ENCODE data around the gene JAK3. TPM values are rescaled to one million over a fixed set of nuclear protein-coding genes. Genes with fewer than 3 reads are reported as not detected.
"Not testable (repeated sequence)": the region's sequence is repeated elsewhere in the genome, so short reads cannot be mapped to it uniquely, and the experiment has no call there.

The JAK3 gene
- total RNA-seq, 1 experiment from 2014 or later, result not detected

DNA sequence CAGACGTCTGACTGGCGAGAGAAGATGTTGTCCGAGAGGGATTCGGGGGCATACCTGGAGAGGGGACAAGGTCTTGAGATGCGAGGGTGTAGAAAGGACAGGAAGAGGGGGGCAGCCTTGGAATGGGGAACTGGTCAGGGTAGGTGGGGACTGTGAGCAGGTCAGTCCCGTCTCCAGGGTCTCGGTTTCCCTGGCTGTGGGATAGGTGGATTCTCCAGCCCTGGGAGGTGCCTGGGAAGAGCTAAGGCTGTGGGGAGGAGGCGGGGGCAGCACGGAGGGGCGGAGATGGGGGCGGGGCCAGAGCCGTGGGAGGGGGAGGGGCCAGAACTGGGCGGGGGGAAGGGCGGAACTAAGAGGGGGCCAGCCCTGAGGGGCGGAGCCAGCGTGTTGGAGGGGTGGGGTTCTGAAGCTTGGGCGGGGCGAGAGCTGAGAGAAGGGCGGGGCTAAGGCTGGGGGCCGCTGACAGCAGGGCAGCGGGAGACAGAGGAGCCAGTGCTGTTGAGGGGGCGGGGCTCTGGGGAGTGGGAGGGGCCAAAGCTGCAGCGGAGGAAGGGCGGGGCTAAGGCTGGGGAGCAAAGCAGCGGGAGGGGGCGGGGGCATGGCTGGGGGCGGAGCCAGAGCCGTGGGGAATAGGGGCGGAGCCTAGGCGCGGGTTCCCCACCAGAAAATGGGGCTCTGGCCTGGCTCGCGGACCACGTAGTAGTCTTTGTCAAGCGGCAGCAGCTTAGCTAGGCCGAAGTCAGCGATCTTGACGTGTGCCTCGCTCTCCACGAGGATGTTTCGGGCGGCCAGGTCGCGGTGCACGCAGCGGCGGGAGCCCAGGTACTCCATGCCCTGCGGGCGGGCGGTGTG, 17.0 kb downstream of the JAK3 start:
- Histone ChIP-seq H3K27me3 (peaks cover 3% of the 10 kb centered on the region), H3K4me3 (no peak overlapping the region), H3K36me3 (no peaks in the 10 kb centered on the region), H3K9me3 (no peaks in the 10 kb centered on the region)
- DNase-seq, result peak; percentile 79

DNA sequence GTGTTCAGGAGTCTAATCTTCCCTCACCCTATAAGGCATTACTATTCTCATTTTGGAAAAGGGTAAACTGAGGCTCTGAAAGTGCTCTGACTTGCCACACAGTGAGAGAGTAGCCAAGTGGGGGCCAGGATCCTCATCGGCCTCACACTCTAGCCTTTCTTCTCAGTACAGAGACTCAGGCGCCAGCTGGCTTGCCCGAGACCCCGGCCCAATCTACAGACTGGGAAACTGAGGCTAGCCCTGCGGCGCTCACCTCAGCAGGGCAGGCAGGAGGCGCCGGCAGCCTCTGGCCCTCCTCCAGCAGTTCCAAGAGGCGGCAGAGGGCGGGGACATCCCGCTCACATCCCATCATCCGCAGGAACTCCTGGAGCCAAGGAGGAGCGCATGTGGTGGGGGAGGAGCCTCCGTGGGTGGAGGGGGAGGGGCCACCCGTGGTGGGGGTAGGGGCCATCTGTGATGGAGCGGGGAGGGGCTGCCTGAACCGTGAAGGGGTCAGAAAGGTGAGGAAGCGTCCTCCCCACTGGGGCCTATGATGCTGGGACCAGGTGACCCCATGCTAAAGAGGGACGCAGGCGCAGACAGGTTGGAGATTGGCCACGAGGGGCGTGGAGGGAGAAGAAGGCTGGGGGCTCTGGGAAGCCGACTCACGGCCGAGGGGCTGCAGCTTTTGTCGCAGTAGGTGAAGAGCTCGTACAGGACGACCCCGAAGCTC, 17.8 kb downstream of the JAK3 start:
- Histone ChIP-seq H3K9me3 (no peaks in the 10 kb centered on the region), H3K36me3 (no peaks in the 10 kb centered on the region), H3K27me3 (peaks cover 3% of the 10 kb centered on the region), H3K4me3 (no peak overlapping the region)
- peak; percentile 51 for DNase-seq

DNA sequence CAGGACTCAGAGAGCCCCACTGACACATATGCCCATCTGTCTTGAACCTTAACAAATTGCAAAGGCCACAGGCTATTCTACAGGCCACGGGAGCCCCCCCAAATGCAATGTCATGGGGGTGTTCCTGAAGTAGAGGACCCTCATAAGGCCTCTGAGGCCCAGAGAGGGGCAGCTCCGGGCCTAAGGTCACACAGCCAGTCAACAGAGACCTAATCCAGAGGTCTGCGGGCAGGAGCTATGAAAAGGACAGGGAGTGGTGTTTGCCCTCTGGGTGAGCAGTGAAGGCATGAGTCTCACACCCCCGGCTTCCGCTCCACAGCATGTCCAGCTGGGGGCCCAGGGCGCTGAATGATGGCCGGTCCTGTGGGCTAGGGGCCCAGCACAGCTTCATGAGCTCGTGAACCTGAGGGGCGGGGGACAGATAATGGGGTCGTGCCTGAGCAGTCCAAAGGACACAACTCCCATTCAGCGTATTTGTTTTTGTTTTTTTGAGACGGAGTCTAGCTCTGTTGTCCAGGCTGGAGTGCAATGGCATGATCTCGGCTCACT, 21.2 kb downstream of the JAK3 start:
- H3K9me3 ChIP-seq, result no peaks in the 10 kb centered on the region
- H3K36me3 ChIP-seq, result no peaks in the 10 kb centered on the region
- H3K27me3 ChIP-seq, result peaks cover 3% of the 10 kb centered on the region
- DNase-seq, result no peak
- no peak overlapping the region for H3K4me3 ChIP-seq

DNA sequence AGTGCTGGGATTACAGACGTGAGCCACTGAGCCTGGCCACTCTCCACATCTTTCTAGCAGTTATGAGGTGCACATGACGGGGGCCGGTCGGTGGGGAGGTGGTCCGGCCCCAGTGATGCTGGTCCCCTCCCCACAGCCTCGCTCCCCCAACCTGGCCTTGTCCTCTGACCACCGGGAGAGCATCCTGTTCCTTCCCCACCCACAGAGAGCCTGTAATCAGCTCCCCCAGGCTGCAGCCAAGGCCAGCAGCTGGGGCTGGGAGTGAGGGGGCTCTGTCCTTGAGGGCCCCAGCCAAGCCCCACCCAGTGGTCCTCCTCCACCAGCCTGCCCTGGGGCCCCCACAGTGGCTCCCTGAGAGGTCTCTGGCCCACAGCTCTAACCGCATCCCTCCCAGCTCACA, 23.4 kb downstream of the JAK3 start:
- DNase-seq, result no peak
- Histone ChIP-seq H3K9me3 (no peaks in the 10 kb centered on the region), H3K27me3 (no peaks in the 10 kb centered on the region; the same call in 1 of the 2 replicates), H3K36me3 (no peaks in the 10 kb centered on the region), H3K4me3 (no peak overlapping the region)

DNA sequence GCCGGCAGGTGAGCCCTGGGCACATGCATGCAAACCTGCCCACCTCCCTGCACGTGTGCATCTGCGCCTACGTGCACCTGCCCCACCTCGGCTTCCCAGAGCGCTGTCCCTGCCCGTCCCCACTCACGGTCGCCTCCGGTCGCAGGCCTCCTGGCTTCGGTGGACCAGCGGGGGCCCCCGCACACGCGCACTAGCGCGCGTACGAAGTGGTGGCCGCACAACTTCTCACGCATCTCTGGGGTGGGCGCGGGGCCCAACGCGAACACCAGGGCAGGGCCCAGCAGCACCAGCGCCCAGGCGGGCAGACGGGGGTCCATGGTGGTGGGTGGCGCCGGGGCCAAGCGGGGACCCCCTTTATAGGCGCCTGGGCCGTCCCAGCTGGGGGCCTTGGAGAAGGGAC, 26.6 kb downstream of the JAK3 start, which contains the start of gene INSL3:
Gene INSL3 (minus strand): TSS at position 330 of the 400 bp plus-strand sequence. CDS start 13 bp downstream, at position 317.
- H3K4me3 ChIP-seq, result no peak within 1 kb of the TSS
- no peaks in the 10 kb centered on the region for H3K36me3 ChIP-seq
- H3K27me3 ChIP-seq, result no peaks in the 10 kb centered on the region
- no peaks in the 10 kb centered on the region for H3K9me3 ChIP-seq
- no peak for DNase-seq

DNA sequence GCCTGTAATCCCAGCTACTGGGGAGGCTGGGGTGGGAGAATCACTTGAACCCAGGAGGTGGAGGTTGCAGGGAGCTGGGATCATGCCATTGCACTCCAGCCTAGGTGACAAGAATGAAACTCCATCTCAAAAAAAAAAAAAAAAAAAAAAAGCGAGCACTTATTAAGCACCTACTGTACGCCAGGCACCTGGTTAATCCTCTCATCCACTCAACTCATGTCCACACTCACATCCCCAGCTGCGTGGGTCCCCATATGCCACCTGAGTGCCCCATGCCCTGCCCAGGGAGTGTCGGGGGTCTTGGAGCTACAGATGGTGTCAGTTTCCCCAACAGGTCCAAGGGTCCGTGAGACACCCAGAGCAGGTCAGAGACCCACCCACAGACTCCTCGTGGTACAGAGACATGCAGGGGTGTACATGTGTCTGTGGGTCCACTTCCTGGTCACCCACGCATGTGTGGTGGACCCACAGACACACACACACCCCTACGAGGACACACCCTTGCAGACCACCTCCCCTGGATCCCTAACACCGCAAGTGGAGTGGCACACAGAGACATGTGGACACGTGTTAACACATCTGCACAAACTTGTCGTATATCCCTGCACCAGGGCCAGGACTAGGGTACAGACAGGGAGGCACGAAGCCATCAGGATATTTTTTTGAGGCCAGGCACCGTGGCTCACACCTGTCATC, 30.0 kb downstream of the JAK3 start:
- Histone ChIP-seq H3K27me3 (no peaks in the 10 kb centered on the region), H3K4me3 (no peak overlapping the region), H3K36me3 (no peaks in the 10 kb centered on the region), H3K9me3 (no peaks in the 10 kb centered on the region)
- DNase-seq, result no peak

DNA sequence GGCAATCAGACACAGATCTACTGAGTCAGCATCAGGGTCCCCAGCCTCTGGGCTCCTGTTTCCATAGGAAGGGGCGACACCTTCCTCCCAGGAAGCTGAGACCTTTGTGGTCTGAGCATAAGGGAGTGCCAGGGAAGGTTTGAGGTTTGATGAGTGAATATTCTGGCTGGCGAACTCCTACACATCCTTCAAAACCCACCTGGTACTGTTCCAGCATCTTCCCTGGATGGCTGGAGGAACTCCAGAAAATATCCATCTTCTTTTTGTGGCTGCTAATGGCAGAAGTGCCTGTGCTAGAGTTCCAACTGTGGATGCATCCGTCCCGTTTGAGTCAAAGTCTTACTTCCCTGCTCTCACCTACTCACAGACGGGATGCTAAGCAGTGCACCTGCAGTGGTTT, 35.7 kb downstream of the JAK3 start:
- peaks cover 12% of the 10 kb centered on the region for H3K27me3 ChIP-seq
- DNase-seq, result no peak
- no peaks in the 10 kb centered on the region for H3K36me3 ChIP-seq

DNA sequence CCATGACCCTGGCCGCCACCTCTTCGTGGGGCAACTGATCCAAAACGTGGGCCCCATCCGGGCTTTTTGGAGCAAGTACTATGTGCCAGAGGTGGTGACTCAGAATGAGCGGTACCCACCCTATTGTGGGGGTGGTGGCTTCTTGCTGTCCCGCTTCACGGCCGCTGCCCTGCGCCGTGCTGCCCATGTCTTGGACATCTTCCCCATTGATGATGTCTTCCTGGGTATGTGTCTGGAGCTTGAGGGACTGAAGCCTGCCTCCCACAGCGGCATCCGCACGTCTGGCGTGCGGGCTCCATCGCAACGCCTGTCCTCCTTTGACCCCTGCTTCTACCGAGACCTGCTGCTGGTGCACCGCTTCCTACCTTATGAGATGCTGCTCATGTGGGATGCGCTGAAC, 36.1 kb downstream of the JAK3 start:
- H3K9me3 ChIP-seq, result no peaks in the 10 kb centered on the region
- H3K4me3 ChIP-seq, result no peak overlapping the region
- no peak for DNase-seq
- peaks cover 12% of the 10 kb centered on the region for H3K27me3 ChIP-seq
- no peaks in the 10 kb centered on the region for H3K36me3 ChIP-seq

More for the DNA sequence above, 35.7 kb downstream of the JAK3 start:
- H3K4me3 ChIP-seq, result no peak overlapping the region
- no peaks in the 10 kb centered on the region for H3K9me3 ChIP-seq

DNA sequence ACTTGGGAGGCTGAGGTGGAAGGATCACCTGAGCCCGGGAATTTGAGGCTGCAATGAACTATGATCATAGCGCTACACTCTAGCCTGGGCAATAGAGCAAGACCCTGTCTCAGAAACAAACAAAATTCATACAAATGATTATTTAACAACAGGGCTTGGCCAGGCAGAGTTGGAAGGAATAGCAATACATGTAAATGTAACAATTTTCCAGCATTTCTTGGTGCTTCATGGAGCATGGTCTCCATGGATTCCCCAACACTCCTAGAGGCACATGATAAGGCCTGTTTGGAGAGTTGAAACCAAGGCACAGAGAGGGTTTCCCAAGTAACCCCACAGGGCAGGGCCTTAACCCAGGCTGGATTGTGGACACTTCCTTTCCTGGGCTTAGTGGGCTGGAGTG, 36.7 kb downstream of the JAK3 start:
- no peaks in the 10 kb centered on the region for H3K9me3 ChIP-seq
- H3K27me3 ChIP-seq, result peaks cover 17% of the 10 kb centered on the region
- no peak for DNase-seq
- no peaks in the 10 kb centered on the region for H3K36me3 ChIP-seq
- H3K4me3 ChIP-seq, result no peak overlapping the region

DNA sequence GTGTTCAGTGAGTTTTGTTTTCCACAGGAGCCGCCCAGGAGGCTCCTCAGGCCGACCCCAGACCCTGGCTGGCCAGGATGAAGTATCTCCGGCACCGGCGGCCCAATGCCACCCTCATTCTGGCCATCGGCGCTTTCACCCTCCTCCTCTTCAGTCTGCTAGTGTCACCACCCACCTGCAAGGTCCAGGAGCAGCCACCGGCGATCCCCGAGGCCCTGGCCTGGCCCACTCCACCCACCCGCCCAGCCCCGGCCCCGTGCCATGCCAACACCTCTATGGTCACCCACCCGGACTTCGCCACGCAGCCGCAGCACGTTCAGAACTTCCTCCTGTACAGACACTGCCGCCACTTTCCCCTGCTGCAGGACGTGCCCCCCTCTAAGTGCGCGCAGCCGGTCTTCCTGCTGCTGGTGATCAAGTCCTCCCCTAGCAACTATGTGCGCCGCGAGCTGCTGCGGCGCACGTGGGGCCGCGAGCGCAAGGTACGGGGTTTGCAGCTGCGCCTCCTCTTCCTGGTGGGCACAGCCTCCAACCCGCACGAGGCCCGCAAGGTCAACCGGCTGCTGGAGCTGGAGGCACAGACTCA, 40.0 kb downstream of the JAK3 start:
- no peaks in the 10 kb centered on the region for H3K36me3 ChIP-seq
- no peak for DNase-seq

DNA sequence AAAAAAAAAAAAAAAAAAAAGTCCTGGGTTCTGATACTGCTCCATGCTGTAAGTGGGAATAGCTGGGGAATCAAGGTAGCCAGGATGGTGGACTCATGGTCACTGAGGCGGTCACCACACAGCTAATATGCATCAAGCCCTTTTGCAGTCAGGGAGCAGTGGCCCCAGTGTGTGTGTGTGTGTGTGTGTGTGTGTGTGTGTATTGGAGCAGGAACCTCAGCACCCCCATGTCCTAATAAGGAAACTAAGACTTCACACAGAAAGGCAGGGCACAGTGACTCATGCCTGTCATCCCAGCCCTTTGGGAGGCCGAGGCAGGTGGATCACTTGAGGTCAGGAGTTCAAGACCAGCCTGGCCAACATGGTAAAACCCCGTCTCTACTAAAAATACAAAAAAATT, 40.8 kb downstream of the JAK3 start:
- no peaks in the 10 kb centered on the region for H3K36me3 ChIP-seq
- no peaks in the 10 kb centered on the region for H3K9me3 ChIP-seq
- no peak overlapping the region for H3K4me3 ChIP-seq
- DNase-seq, result no peak
- peaks cover 36% of the 10 kb centered on the region for H3K27me3 ChIP-seq

More for the DNA sequence above, 40.0 kb downstream of the JAK3 start:
- Histone ChIP-seq H3K9me3 (no peaks in the 10 kb centered on the region), H3K4me3 (no peak overlapping the region), H3K27me3 (peaks cover 28% of the 10 kb centered on the region)

DNA sequence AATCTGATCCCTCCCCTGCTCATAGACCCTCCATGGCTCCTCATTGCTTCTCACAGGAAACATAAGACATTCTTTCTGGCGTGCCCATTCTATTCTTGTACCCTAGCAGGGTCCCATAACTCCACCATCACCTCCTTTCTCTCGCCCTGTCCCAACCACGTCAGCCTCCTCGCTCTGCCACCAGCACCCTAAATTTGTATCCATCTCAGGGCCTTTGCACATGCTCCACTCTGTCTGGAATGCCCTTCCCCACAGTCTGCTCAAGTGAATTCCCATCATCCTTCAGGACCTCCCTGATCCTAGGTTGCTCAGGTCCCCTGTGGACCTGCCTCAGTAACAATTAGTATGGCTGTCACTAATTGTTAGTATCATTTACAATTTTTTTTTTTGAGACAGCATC, 42.4 kb downstream of the JAK3 start:
- H3K36me3 ChIP-seq, result no peaks in the 10 kb centered on the region
- H3K4me3 ChIP-seq, result no peak overlapping the region
- peaks cover 36% of the 10 kb centered on the region for H3K27me3 ChIP-seq
- no peak for DNase-seq
- no peaks in the 10 kb centered on the region for H3K9me3 ChIP-seq

DNA sequence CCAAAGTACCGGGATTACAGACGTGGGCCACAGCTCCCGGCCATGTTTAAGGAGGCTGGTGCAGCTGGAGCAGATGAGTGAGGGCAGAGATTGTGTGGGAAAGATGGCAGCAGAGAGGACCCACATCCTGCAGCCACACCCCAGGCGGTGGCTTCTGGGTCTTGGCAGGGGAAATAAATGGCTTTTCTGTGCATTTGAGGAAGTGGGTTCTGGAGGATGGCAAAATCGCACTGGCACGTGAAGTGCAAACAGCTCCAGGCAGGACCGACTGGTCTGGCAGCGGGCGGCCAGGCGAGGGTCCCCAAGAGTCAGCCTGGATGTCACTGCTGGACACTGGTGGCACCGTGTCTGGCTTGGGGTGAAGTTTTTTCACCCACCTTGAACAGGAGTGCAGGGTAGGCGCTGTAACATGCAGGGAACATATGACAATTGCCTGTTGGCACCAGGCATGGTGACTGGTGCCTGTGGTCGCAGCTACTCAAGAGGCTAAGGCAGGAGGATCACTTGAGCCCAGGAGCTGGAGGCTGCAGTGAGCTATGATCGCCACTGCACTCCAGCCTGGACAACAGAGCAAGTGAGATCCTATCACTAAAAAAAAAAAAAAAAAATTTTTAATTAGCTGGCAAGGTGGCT, 44.4 kb downstream of the JAK3 start:
- no peaks in the 10 kb centered on the region for H3K36me3 ChIP-seq
- H3K4me3 ChIP-seq, result no peak overlapping the region
- DNase-seq, result no peak
- H3K27me3 ChIP-seq, result peaks cover 32% of the 10 kb centered on the region
- H3K9me3 ChIP-seq, result no peaks in the 10 kb centered on the region

DNA sequence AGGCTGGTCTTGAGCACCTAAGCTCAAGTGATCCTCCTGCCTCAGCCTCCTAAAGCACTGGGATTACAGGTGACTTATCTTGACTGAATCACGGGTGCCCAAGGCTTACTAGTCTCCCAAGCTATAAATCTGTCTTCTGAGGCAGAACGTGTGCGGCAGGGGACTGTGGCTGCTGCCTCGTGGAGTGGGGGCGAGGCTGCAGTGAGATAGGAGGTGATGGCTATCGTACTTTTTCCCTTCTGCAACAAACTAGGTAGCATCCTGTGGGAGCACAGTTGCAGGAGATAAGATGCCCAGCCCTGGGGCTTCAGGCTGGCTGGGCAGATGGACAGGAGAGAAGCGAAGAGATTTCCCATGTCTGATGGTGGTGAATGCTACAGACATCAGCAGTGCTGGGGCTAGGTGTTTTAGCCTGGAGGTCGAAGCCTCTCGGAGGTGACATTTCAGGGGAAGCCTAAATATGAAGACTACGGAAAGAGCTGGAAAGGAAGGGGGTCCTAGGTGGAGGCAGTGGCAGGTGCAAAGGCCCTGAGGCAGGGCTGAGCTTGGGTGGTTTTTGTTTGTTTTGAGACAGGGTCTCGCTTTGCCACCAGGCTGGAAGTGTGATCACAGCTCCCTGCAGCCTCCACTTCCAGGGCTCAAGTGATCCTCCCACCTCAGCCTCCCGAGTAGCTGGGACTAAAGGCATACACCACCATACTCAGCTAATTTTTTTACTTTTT, 45.5 kb downstream of the JAK3 start:
- Histone ChIP-seq H3K9me3 (no peaks in the 10 kb centered on the region), H3K4me3 (no peak overlapping the region), H3K27me3 (peaks cover 26% of the 10 kb centered on the region), H3K36me3 (no peaks in the 10 kb centered on the region)
- no peak for DNase-seq

DNA sequence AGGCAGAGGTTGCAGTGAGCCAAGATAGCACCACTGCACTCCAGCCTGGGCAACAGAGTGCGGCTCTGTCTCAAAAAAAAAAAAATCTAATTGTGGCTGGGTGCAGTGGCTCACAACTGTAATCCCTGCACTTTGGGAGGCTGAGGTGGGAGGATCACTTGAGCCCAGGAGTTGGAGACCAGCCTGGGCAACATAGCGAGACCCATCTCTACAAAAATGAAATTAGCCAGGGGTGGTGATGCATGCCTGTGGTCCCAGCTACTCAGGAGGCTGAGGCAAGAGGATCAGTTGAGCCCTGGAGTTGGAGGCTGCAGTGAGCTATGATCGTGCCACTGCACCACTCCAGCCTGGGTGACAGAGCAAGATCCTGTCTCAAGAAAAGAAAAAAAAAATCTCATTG, 49.2 kb downstream of the JAK3 start:
- H3K4me3 ChIP-seq, H3K36me3 ChIP-seq, H3K9me3 ChIP-seq, DNase-seq: not testable (repeated sequence)
- H3K27me3 ChIP-seq, result peaks cover 30% of the 10 kb centered on the region

Measured in MG63 (cell line).